ENCODE data around the gene SLC25A33. TPM values are rescaled to one million over a fixed set of nuclear protein-coding genes. Genes with fewer than 3 reads are reported as not detected.

SLC25A33 gene
- total RNA-seq, 4 donors from 2014 or later = 4.9 to 12.5 (median 6.6) TPM

- intact Hi-C loops (cut with DNase I; ENCODE audit: low total_unique reads) (no loop called here), in situ Hi-C loops (cut with MboI; ENCODE audit: low pct_ligation_motif_present in 1 of 4, low pct_unique_long_range_greater_than_20kb in 1 of 4, low sequenced_read_pairs in 3 of 4) (no loop called here)
- peak overlapping the region; percentile 74 to 86 (median 82) for H3K27ac ChIP-seq
- peak overlapping the region; percentile 64 to 88 (median 80) for H3K4me3 ChIP-seq
- TF ChIP-seq POLR2AphosphoS5 (IDR thresholded peaks at IDR 0.05) (no peak), EP300 (IDR thresholded peaks at IDR 0.05; ENCODE audit: low read depth) (no peak), POLR2A (IDR thresholded peaks at IDR 0.05) (no peak), CTCF (IDR thresholded peaks at IDR 0.05) (no peak)
- WGBS, 2 donors (ENCODE audit: low coverage in 1 of 2) = 7 to 27% methylated on average over 3 to 6 of the region's 6 CpGs
- no peaks in the 10 kb centered on the region for H3K27me3 ChIP-seq
- H3K9me3 ChIP-seq = no peaks in the 10 kb centered on the region
- H3K36me3 ChIP-seq = no peaks in the 10 kb centered on the region
- H3K4me1 ChIP-seq = peaks cover 8 to 29% (median 25%) of the 10 kb centered on the region in 4 donors
- no peak for DNase-seq
Observed at GRCh38 chr1:9589719-9590157, 50.5 kb downstream of the SLC25A33 start.

GRCh38 chr1:9590201-9590600 is 50.9 kb downstream of the SLC25A33 start:
- no peak for TF ChIP-seq EP300 (IDR thresholded peaks at IDR 0.05; ENCODE audit: low read depth)
- TF ChIP-seq POLR2AphosphoS5 (IDR thresholded peaks at IDR 0.05) = no peak
- no peak for TF ChIP-seq CTCF (IDR thresholded peaks at IDR 0.05)
- no peak for TF ChIP-seq POLR2A (IDR thresholded peaks at IDR 0.05)
- no peak for DNase-seq
- intact Hi-C loops (cut with DNase I; ENCODE audit: low total_unique reads) = no loop called here
- H3K4me1 ChIP-seq = peaks cover 8 to 29% (median 25%) of the 10 kb centered on the region in 4 donors
- 48% methylated on average over 7 of the region's 7 CpGs; no CpG with 5 or more reads in 1 of the 2 donors for WGBS, 2 donors (ENCODE audit: low coverage in 1 of 2)
- no peaks in the 10 kb centered on the region for H3K27me3 ChIP-seq
- H3K4me3 ChIP-seq = no peak overlapping the region
- H3K27ac ChIP-seq = no peak overlapping the region
- H3K36me3 ChIP-seq = no peaks in the 10 kb centered on the region
- H3K9me3 ChIP-seq = no peaks in the 10 kb centered on the region
- in situ Hi-C loops (cut with MboI; ENCODE audit: low pct_ligation_motif_present in 1 of 4, low pct_unique_long_range_greater_than_20kb in 1 of 4, low sequenced_read_pairs in 3 of 4) = no loop called here

DNA sequence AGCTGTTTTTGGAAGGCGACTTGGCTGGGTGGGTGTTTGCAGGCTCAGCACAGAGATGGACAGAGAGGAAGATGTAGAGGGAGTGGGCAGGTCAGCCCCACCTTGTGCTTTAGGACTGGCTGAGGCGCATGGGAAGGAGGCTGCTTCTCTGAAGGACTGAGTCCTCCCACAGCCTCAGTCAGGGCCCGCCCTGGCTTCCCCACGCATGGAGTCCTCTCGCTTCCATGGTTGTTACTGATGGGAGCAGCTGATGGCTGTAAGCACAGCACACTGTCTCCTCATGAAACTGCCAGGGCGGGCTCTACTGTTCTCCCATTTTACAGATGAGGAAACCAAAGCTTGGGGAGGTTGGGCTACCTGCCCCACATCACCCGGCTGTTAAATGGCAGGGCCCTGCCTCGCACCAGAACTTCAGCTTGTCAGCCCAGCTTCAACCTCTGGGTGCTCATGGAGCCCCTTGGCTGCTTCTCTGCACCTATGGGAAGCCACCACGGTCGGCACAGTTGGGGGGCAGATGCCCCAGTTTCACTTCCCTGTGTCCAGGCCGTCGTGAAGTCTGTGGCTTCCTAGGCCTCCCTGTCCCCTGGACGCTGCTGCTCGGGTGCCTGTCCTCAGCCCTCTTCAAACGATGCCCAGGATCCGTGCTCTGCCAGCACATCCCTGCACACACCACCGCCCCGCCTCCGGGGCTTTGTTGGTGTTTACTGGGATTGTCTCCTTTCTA is 51.8 kb downstream of the SLC25A33 start:
- Histone ChIP-seq H3K9me3 (no peaks in the 10 kb centered on the region), H3K27me3 (no peaks in the 10 kb centered on the region), H3K4me3 (no peak overlapping the region), H3K4me1 (peaks cover 8 to 32% (median 25%) of the 10 kb centered on the region in 4 donors), H3K36me3 (no peaks in the 10 kb centered on the region), H3K27ac (no peak overlapping the region)
- in situ Hi-C loops (cut with MboI; ENCODE audit: low pct_ligation_motif_present in 1 of 4, low pct_unique_long_range_greater_than_20kb in 1 of 4, low sequenced_read_pairs in 3 of 4) = no loop called here
- no peak for TF ChIP-seq CTCF (IDR thresholded peaks at IDR 0.05)
- no peak for TF ChIP-seq POLR2AphosphoS5 (IDR thresholded peaks at IDR 0.05)
- no peak for TF ChIP-seq EP300 (IDR thresholded peaks at IDR 0.05; ENCODE audit: low read depth)
- TF ChIP-seq POLR2A (IDR thresholded peaks at IDR 0.05) = no peak
- no peak for DNase-seq
- WGBS, 2 donors (ENCODE audit: low coverage in 1 of 2) = 86% methylated on average over 18 of the region's 19 CpGs; no CpG with 5 or more reads in 1 of the 2 donors
- intact Hi-C loops (cut with DNase I; ENCODE audit: low total_unique reads) = no loop called here

GRCh38 chr1:9591669-9592509 is 52.6 kb downstream of the SLC25A33 start:
- Histone ChIP-seq H3K27me3 (no peaks in the 10 kb centered on the region), H3K4me1 (peaks cover 8 to 32% (median 25%) of the 10 kb centered on the region in 4 donors), H3K27ac (no peak overlapping the region), H3K36me3 (no peaks in the 10 kb centered on the region), H3K9me3 (no peaks in the 10 kb centered on the region), H3K4me3 (no peak overlapping the region)
- TF ChIP-seq POLR2AphosphoS5 (IDR thresholded peaks at IDR 0.05) = no peak
- 80 to 88% methylated on average over 1 to 22 of the region's 22 CpGs for WGBS, 2 donors (ENCODE audit: low coverage in 1 of 2)
- in situ Hi-C loops (cut with MboI; ENCODE audit: low pct_ligation_motif_present in 1 of 4, low pct_unique_long_range_greater_than_20kb in 1 of 4, low sequenced_read_pairs in 3 of 4) (no loop called here), intact Hi-C loops (cut with DNase I; ENCODE audit: low total_unique reads) (no loop called here)
- DNase-seq = no peak

Measured in transverse colon (tissue), 4 donors.